Right atrium auricular region (tissue), 2 donors: ENCODE measurements around the gene MAP7D3. TPM values are rescaled to one million over a fixed set of nuclear protein-coding genes. Genes with fewer than 3 reads are reported as not detected.

Source experiments
- DNase-seq: peaks from one replicate; pipeline ENCODE4 v3.0.0-alpha.2; 2019; ENCODE audit warnings: low spot score
- H3K27ac ChIP-seq, 2 donors: fragments of 200-600 bp; sonication (generic); 1 replicate in 1 of 2; 2 replicates in 1 of 2; pipeline ENCODE4 v1.5.1; 2016 to 2019
- H3K27me3 ChIP-seq, 2 donors: fragments of 200-600 bp; sonication (generic); one replicate each; pipeline versions ENCODE4 v1.5.1 to v1.6.0; 2017 to 2019
- H3K36me3 ChIP-seq: fragments of 200-600 bp; sonication (generic); one replicate; pipeline ENCODE4 v1.5.1; 2016
- H3K4me1 ChIP-seq, 2 donors: fragments of 200-600 bp; sonication (generic); one replicate each; pipeline versions ENCODE4 v1.5.1 to v1.6.0; 2017 to 2019
- H3K4me3 ChIP-seq, 2 donors: fragments of 200-600 bp; sonication (generic); 1 replicate in 1 of 2; 2 replicates in 1 of 2; pipeline ENCODE4 v1.5.1; 2017 to 2019; ENCODE audit warnings: mild to moderate bottlenecking in 1 of 2, moderate library complexity in 1 of 2
- H3K9me3 ChIP-seq, 2 donors: fragments of 200-600 bp; sonication (generic); one replicate each; pipeline ENCODE4 v1.5.1; 2019
- total RNA-seq, 2 donors: library from RNA; depleted of rRNA; stranded (reverse); fragments of >200 nt; gene quantifications; one replicate each; pipeline ENCODE4 v1.1.0, GENCODE V29; 2016
- TF ChIP-seq, protein P1 (sequence below), 2 donors: fragments of 200-600 bp; sonication (generic); IDR thresholded peaks; one replicate each; pipeline ENCODE4 v1.5.1; 2019; ENCODE audit warnings: antibody characterized with exemption in 2 of 2

Gene MAP7D3
- total RNA-seq, 2 donors from 2014 or later = 10.8 to 13.4 TPM

DNA sequence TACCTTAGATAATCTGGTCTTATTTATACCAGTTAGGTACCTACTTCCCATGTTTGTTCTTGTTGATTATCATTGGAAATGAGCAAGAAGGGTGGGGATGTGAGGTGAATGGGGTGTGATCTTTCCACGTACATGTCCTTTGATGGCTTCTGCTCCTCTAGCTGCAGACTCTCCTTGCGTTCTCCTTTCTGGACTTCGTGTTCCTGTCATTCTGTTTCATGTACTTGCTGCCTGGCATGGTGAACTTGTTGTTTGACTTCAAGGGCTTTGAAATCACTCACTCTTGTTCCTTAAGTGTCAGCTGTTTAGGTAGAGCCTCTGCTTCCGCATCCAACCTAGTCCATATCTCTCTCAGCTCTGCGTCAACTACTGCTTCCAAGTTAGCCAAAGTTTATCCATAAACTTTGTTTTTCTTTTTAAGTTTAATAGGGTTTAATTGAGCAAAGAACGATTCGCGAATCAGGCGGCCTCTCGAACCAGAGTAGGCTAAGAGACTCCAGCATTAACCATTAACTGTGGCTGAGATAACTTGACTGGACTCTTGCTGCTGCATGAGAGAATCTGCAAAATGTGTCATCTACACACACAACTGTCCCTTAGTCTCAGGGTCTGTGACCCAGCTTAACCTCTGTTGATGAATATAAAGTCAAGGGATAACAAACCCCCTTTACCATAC, 61.0 kb downstream of the MAP7D3 start:
- TF ChIP-seq, protein P1, sequence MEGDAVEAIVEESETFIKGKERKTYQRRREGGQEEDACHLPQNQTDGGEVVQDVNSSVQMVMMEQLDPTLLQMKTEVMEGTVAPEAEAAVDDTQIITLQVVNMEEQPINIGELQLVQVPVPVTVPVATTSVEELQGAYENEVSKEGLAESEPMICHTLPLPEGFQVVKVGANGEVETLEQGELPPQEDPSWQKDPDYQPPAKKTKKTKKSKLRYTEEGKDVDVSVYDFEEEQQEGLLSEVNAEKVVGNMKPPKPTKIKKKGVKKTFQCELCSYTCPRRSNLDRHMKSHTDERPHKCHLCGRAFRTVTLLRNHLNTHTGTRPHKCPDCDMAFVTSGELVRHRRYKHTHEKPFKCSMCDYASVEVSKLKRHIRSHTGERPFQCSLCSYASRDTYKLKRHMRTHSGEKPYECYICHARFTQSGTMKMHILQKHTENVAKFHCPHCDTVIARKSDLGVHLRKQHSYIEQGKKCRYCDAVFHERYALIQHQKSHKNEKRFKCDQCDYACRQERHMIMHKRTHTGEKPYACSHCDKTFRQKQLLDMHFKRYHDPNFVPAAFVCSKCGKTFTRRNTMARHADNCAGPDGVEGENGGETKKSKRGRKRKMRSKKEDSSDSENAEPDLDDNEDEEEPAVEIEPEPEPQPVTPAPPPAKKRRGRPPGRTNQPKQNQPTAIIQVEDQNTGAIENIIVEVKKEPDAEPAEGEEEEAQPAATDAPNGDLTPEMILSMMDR (IDR thresholded peaks at IDR 0.05) = no peak
- no peak for DNase-seq
- no peaks in the 10 kb centered on the region for H3K36me3 ChIP-seq
- peak overlapping the region; percentile 12 to 84 for H3K27ac ChIP-seq
- H3K27me3 ChIP-seq = no peaks in the 10 kb centered on the region
- no peaks in the 10 kb centered on the region for H3K9me3 ChIP-seq
- no peak overlapping the region for H3K4me3 ChIP-seq
- H3K4me1 ChIP-seq = peaks cover 0 to 74% of the 10 kb centered on the region in 2 donors

GRCh38 chrX:136189222-136189621, 62.0 kb downstream of the MAP7D3 start:
- Histone ChIP-seq H3K9me3 (no peaks in the 10 kb centered on the region), H3K27me3 (no peaks in the 10 kb centered on the region), H3K4me1 (peaks cover 0 to 69% of the 10 kb centered on the region in 2 donors), H3K36me3 (no peaks in the 10 kb centered on the region), H3K27ac (peak overlapping the region; percentile 12 to 84), H3K4me3 (no peak overlapping the region)
- TF ChIP-seq, protein P1 (IDR thresholded peaks at IDR 0.05) = no peak
- no peak for DNase-seq

GRCh38 chrX:136186023-136186413, 65.2 kb downstream of the MAP7D3 start:
- peak overlapping the region; percentile 64 to 84 for H3K27ac ChIP-seq
- no peaks in the 10 kb centered on the region for H3K36me3 ChIP-seq
- H3K9me3 ChIP-seq = no peaks in the 10 kb centered on the region
- H3K4me1 ChIP-seq = peaks cover 0 to 48% of the 10 kb centered on the region in 2 donors
- H3K4me3 ChIP-seq = no peak overlapping the region
- no peak for DNase-seq
- TF ChIP-seq, protein P1 (IDR thresholded peaks at IDR 0.05) = no peak
- H3K27me3 ChIP-seq = no peaks in the 10 kb centered on the region

DNA sequence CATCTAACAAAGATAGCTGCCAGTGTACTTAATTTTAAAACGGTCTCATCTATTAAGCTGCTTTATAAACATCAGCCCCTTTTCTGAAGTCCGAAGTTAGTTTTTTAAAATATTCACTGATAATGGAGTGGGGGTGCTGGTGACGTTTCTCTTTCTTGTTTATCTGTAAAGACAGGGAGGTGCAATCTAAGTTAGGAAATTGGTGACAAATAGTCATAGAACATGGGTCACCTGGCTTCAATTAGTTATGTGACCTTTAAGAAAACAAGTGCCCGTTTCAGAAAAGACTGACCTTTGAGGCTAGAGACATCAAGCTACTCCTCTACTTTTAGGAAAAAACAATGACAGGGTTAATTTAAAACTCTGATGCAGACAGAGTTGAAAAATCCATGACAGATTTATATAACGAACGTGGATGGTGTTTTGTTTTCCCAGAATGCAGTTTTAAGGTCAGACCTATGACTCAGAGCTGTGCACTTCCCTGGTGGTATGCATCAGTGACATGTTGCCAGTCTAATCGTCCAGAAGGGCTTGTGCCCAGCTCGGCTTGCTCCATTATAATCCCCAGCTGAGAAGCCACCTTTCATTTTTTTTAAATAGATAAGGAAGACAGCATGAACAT, 65.7 kb downstream of the MAP7D3 start:
- TF ChIP-seq, protein P1 (IDR thresholded peaks at IDR 0.05) = no peak
- Histone ChIP-seq H3K4me3 (no peak overlapping the region), H3K9me3 (no peaks in the 10 kb centered on the region), H3K4me1 (peaks cover 0 to 48% of the 10 kb centered on the region in 2 donors), H3K36me3 (no peaks in the 10 kb centered on the region), H3K27ac (peak overlapping the region; percentile 64 to 84), H3K27me3 (no peaks in the 10 kb centered on the region)
- DNase-seq = no peak

DNA sequence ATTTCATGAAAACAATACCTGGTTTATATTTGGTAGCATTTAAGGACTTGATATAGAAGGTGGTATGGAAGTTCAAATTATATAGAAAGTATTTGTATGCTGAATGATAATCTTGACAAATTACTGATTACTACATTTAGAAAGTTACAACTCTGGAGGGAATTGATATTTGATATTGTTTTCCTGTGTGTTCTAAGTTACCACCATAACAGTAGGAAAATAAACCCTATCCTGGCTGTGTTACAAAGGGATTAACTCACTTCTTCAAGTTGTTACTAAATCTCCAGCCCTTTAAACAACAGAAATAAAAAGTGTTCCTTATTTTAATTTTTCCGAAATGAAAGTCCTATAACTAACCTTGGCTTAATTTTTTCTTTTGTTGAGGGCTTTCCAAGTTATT, 67.3 kb downstream of the MAP7D3 start:
- peaks cover 0 to 34% of the 10 kb centered on the region in 2 donors for H3K4me1 ChIP-seq
- no peak for DNase-seq
- H3K27me3 ChIP-seq = no peaks in the 10 kb centered on the region
- peak overlapping the region; percentile 60 to 84 for H3K27ac ChIP-seq
- no peaks in the 10 kb centered on the region for H3K9me3 ChIP-seq
- TF ChIP-seq, protein P1 (IDR thresholded peaks at IDR 0.05) = no peak
- peak overlapping the region in 1 of 2 donors; percentile 4 for H3K4me3 ChIP-seq
- H3K36me3 ChIP-seq = no peaks in the 10 kb centered on the region
